GM19035 (cell line): Measurements from ENCODE around the gene MPZ.
"Not testable (repeated sequence)": the region's sequence is repeated elsewhere in the genome, so short reads cannot be mapped to it uniquely, and the experiment has no call there.

Source experiments
- ATAC-seq: cut with Tn5 transposase; IDR thresholded peaks from one replicate; pipeline ENCODE4 v1.9.1; 2021; ENCODE audit not compliant: unreplicated experiment

Gene MPZ

DNA sequence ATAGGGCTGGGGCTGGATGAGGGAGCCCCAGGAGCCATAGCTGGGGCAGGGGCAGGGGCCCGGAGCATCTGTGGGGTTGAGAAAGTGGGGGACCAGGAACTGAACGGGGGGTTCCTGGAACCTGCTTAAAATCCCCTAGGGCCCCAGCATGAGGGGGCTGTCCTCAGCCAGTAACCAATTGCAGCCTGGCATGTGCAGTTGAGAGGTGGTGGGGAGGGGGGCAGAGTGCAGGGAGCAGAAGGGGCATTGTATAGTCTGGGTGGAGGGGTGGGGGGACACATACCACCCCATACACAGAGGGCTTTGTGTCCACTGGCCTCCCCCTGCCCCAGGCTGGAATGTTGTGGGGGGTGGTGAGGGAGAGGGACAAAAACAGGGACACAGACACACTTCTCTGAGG, at the start of gene MPZ:
TSS of gene MPZ (minus strand) at position 101 of the 400 bp plus-strand sequence. CDS start at position 38, 63 bp downstream.
- ATAC-seq = no peak

DNA sequence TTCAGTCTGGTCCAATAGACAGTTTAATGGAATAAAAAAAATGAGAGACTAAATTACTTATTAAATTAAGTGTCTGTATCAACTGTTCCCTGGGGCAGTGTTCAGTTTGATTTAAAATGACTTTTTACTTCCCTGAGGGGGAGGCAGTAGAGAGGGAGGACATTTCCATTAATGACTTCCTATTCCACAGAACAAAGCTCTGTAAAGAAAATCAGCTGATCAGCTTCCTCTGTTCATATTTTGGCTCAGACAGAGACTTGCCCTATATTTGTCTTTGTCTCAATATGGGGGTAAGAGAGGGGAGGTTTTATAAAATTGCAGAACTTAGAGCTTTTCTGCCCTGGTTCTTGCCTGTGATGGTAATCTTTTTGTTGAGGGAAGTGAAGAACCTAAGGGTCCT, 49.5 kb upstream of the MPZ start:
- ATAC-seq = no peak

DNA sequence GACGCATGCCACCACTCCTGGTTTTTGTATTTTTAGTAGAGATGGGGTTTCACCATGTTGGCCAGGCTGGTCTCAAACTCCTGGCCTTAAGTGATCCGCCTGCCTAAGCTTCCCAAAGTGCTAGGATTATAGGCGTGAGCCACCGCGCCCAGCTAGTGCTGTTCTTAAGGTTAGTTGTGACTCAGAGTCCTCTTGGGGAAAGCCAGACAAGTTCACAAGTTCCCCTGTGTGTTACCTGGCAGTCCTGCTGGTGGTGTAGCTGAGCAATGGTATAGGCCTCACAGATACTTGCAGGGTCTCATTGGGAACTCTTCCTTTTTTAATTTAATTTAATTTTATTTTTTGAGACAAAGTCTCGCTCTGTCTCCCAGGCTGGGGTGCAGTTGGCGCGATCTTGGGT, 47.3 kb upstream of the MPZ start:
- ATAC-seq = no peak

DNA sequence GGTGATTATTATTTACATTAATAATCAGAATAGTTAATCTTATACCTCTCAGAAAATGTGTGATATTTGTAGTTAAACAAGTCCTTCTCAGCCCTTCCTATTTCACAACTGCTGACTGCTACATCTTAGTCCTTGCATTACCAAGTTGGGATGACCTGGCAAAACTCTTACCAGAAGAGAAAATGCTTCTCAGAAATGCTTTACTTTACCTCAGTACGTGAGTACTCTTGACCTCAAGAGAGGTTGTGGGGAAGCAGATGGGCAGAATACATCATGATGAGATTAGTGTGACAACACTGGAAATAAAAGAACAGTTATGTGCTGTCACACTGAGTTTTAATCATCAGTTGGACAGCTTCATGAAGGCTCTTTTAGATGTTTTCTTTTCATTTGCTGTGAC, 41.7 kb upstream of the MPZ start:
- ATAC-seq = no peak

DNA sequence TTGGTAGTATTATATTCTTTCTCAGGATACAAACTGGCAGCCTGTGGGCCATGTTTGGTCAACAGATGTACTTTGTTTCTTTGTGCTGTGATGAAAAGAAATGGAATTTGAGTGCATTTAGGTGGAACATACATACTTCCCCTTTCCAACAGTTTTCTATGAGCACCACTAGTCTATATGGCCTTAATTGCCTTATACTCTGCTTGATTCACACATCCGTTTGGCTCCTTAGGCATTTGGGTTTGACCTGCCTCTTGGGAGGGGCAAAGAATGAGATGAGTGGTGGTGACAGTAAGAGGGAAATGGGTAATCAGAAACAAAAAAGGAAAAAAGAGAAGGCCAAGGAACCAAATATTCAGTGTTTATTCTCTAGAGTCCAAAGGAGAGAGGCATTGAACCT, 40.9 kb upstream of the MPZ start:
- ATAC-seq = no peak

DNA sequence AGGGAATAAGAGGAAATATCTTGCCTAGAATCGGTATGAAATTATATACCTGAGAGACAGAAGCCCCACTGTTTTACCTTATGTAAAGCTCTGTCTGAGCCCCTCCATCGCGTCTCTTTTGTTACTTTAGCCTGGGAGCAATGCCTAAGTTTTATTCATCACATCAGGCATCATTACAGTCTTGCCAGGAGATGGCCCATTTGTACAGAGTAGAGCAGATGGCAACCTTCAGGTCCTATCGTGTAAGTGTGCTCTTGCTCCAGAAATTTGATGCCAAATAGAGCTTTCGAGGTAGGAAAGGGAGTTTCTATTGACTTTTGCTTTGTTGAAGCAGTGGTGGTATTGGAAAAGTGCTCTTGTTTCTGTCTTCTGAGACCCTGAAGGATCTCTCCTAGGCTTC, 33.1 kb upstream of the MPZ start:
- no peak for ATAC-seq

DNA sequence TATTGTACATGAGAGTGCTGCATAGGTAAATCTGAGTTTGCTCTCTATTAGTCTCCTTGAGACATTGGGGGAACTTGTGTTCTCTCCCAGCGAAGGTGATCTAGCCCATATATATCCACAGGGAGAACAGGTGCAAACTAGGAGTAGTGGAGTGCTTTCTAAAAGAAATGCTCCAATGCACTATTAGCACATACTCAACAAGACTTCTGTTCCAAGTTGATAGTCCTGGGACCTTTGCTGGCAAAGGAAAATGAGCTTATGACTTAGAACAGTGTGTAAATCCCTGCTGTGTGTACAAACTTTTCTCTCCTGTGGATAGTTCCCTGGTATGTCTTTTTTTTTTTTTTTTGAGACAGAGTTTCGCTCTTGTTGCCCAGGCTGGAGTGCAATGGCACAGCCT, 32.4 kb upstream of the MPZ start:
- no peak for ATAC-seq

DNA sequence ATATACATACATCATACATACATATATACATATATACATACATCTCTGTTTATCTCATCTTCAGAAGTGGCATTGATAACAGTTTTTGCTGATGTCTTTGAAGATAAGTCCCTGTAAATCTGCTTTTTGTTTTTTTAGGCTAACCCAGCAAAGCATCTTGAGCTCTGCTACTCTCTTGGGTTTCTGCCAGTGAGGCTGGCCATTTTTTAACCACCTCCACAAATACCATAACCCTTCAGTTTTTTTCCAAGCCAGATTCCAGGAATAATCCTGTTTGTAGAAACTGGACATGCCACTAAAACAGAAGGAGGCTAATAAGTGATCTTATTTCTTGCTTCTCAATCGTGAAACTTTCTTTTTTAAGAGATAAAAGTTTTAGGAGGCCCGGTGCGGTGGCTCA, 26.0 kb upstream of the MPZ start:
- ATAC-seq = no peak

DNA sequence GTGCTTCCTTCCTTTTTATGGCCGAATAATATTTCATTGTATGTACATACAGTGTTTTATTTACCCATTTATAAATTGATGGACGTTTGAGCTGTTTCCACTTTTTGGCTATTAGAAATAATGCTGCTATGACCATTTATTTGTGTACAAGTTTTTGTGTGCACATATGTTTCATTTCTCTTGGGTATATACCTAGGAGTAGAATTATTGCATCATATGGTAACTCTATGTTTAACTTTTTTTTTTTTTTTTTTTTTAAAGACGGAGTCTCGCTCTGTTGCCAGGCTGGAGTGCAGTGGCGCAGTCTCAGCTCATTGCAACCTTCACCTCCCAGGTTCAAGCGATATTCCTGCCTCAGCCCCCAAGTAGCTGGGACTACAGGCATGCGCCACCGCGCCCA, 23.4 kb upstream of the MPZ start:
- no peak for ATAC-seq

DNA sequence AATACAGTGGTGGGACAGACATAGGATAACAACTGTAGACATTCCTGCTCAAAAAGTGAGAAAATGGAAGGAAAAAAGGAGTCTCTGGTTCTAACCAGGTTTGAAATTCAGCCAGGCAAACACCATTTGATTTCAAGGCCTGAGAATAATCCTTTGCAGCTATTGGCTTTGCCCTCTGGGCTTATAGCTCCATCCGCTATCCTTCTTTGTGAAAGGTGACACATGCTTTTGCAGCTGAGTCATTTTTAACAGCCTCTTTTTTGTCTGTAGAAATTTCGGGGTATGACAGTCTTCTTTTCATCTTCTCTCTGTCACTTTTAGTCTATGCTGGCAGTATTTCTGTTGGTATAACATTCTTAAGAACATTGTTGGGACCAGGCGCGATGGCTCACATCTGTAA, 20.6 kb upstream of the MPZ start:
- no peak for ATAC-seq

DNA sequence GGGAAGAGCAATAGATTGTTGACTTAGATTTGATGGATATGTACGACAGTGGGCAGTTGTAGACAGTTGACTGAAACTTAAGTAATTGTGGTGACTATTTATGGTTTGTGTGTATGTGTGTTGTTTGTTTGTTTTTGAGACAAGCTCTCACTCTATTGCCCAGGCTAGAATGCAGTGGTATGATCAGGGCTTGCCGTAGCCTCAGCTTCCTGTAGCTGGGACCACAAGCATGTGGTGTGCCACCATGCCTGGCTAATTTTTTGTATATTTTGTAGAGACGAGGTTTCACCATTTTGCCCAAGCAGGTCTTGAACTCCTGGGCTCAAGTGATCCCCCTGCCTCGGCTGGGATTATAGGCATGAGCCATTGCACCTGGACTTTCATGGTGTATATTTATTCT, 14.3 kb upstream of the MPZ start:
- ATAC-seq = no peak

DNA sequence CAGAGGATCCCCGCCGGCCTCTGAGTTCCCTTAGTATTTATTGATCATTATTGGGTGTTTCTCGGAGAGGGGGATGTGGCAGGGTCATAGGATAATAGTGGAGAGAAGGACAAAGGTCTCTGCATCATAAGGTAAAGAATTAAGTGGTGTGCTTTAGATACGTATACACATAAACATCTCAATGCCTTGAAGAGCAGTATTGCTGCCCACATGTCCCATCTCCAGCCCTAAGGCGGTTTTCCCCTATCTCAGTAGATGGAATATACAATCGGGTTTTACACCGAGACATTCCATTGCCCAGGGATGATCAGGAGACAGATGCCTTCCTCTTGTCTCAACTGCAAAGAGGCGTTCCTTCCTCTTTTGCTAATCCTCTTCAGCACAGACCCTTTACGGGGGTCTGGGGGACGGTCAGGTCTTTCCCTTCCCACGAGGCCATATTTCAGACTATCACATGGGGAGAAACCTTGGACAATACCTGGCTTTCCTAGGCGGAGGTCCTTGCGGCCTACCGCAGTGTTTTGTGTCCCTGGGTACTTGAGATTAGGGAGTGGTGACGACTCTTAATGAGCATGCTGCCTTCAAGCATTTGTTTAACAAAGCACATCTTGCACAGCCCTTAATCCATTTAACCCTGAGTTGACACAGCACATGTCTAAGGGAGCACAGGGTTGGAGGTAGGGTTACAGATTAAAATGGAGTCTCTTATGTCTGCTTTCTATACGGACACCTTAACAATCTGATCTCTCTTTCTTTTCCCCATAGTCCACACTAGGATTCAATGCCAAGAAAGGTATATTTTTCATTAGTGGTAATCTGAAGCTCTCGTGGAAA, 6.3 kb upstream of the MPZ start:
- not testable (repeated sequence) for ATAC-seq

DNA sequence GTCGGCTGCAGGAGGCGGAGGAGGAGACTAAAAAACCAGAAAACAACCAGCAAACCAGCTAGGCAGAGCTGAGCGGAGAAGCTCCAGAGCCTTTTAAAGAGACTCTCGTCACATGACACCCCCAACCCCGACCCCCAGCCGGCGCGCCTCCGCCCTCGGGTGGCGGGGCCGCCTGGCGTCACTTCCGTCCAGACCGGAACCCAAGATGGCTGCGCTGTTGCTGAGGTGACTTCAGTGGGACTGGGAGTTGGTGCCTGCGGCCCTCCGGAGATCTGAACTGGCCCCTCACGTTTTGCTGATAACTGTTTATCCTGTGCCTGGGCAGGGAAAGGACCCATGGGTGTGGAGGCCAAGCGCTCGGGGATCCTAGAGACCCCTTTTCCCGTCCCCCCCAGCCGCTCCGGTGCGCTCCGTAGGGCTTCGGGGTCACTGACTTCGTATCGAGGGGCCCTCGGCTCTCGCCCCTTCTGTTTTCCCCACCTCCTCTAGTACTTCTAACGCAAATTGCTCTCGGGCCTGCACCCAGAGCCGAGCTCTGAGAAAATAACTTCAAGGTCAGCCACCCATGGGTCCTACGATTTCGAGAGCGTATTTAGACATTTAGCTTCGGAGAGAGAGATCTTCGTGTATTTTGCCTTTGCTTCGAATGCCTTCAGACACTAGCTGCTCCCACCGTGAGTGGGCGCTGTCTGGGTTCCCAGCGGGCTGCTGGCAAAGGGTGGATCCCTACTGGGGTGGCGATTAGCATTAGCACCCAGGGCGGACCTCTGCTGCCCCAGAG, 4.6 kb upstream of the MPZ start, which contains the start of gene SDHC:
TSS of gene SDHC (plus strand) at position 181 of the 781 bp plus-strand sequence. CDS start at position 206, 25 bp downstream.
- ATAC-seq = peak; percentile 95

DNA sequence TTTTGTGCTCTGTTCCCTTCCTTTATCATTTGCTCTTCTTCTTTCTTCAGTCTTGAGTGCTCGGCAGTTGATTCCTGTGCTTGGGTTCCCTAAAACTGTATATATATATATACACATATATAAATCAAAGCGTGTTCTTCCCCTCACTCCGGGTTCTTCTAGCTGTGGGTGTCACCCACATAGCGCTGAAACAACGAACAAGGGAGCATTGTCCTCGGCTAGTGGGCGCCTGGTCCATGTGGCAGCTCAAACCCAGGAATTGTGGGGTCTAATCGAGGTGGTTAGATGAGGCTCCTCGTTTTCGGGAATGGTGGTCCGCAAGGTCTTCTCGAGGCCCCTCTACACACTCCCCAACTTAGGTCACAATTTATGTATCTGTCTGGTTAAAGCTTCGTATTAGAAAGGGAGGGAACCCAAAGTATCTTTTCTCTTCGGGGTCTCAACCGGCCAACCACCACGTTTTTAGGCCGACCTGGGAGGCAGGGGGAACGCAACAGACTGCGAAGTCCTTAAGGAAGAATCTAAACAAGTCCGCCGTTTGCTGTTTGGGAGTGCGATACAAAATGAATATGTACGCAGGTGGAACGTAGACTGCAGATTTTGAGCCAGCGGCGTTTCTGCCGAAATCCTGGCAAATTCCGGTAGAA, 3.9 kb upstream of the MPZ start:
- ATAC-seq = peak; percentile 7

DNA sequence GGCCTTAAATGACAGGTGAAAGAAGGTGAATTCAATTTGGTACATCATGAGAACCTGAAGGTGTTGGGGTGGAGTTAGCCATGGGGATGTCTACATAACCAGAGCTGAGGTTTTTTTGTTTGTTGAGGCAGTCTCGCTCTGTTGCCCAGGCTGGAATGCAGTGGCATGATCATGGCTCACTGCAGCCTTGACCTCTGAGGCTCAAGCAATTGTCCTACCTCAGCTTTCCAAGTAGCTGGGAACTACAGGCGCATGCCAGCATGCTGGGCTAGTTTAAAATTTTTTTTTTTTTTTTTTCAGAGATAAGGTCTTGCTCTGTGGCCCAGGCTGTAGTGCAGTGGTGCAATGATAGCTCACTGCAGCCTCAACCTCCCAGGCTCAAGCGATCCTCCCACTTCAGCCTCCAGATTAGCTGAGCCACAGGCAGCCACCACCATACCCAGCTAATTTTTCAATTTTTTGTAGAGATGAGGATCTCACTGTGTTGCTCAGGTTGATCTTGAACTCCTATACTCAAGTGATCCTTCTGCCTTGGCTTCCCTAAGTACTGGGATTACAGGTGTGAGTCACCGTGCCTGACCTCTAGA, 1.9 kb upstream of the MPZ start:
- no peak for ATAC-seq

DNA sequence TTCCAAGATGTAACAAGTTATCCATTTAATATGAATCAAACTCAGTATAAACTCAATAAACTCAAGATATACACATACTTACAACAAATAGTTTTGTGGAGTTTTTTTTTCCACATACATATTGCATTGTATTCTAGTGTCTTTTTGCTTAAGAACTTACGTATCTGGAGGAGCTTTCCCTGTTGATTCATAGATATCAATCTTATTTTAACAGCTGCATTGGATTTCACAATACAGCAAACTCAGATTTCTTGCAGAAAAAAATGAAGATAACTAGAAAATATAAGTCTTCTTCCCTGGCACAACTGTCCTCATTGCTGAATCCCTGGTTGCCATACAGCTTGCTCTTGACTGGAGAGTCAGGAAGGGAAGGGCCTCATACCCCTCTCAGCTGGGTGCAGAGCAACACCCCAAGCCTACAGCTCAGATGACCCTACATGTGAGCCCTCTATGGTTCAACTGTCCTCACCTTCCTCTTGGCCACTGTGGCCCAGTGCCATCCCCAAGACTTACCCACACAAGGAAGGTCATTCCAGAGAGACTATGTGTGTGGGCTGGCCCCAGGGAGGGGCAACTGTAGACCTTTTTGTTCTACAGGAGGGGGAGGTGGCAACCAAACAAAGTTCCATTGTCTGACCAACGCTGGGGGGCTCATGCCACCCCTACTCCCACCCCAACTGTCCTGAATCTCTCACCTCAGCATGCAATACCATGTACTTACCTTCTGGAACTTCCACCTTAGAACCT, 1.7 kb downstream of the MPZ start:
- no peak for ATAC-seq

DNA sequence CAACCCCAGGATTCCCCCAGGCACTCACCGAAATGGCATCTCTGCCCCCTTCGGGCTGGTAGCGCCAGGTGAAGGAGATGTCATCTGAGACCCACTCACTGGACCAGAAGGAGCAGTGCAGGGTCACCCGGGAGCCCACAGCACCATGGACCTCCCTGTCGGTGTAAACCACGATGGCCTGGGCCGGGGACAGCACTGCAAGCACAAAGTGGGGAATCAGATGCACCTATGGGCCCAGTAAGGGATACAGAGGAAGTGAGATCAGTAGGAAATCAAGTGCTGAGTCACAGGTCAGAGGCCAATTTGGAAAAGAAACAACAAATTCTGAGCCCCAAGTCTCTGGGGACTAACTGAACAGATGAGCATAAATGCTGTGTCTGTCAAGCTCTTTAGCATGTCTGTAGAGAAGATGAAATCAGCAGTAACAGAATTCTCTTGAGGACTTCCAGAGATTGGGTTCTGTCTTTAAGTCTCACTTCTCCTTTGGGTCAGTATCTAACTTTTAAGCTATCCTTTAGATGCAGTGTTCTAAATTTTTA, 2.5 kb downstream of the MPZ start:
- ATAC-seq = no peak

DNA sequence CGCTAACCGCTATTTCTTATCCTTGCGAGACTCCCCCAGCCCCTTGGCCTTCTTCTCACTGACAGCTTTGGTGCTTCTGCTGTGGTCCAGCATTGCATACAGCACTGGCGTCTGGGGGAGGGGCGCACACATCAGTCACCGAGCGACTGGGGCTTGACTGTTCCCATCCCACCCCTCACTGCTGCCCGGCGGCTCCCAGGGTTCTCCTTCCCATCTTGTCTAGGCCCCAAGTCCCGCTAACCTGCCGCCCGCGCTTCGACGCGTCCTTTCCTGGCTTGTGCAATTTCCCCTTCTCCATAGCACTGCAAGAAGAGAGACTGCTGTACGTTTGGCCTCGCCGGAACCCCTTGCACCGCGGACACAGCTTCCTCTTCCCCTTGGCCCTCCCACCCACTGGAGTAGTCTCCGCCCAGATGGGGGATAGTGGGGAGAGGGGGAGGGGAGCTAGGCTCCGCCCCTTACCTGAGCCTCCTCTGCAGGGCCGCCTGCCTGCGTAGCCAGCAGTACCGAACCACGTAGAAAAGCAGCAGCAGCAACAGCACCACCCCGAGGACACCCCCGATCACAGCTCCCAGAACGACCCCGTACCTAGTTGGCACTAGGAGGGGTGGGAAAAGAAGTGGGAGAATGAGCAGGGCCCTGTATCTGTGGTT, 3.8 kb downstream of the MPZ start:
- peak; percentile 74 for ATAC-seq

DNA sequence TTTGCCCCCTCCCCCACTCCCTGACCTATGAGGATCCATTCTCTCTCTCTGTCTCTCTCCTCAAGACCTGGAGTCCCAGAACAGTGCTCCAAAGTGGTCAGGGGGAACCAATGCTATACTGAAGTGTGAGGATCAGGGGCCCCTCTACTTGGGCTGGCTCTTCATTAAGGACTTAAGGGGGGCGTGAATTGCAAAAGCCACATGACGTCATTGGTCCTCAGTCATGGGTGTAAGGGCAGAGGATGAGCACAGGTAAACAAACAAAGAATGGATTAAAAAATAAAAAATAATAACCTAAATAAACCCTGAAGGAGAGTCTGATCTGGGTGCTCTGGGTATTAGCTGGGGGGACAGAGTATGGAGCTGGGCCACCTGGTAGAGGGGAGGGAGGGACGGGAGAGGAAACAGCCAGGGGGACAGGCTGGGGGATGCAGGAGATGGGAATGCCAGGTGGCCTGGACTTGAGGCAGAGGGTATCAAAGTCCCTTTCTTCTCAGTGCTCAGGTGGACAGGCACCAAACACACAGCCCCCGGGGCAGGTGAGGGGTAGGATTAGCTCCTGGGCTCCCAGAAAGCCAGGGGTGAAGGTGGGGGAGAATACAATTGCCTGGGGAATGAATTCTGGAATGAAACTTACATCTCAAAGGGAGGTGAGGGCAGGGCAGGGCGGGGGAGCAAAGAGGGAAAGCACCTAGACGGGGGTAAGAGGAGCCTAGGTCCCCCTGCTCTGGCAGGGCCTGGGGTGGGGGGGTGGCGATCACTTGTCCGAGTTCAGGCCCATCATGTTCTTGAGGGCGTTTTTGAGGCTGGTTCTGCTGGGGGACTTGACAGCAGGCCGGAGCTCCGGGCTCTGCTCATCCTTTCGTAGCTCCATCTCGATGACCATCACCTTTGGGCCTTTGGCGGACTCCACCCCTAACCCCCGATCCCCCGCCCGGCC, 4.6 kb downstream of the MPZ start:
- no peak for ATAC-seq
